HEK293T (cell line): ENCODE data around the gene ZNF277.

Source experiments
- CTCF ChIA-PET: fragments of 350-600 bp; formaldehyde crosslinking; extraction: SDS; loops from one replicate; lab custom pipeline; 2021; ENCODE audit warnings: antibody characterized with exemption, inconsistent platforms; lab: Yijun Ruan, JAX
- POLR2A ChIA-PET: fragments of 350-600 bp; formaldehyde crosslinking; extraction: SDS; loops from one replicate; lab custom pipeline; 2020; ENCODE audit warnings: antibody characterized with exemption, inconsistent platforms; lab: Yijun Ruan, JAX
- DNase-seq: peaks from one replicate; pipeline ENCODE4 v3.0.0; 2012; ENCODE audit warnings: mixed read lengths; ENCODE audit errors: extremely low spot score
- ARNT ChIP-seq: fragments of 450-650 bp; IDR thresholded peaks from 2 replicates; pipeline ENCODE4 v1.6.1; 2017; ENCODE audit warnings: mild to moderate bottlenecking
- BHLHE40 ChIP-seq: fragments of 450-650 bp; IDR thresholded peaks from 2 replicates; pipeline ENCODE4 v1.6.1; 2016; ENCODE audit warnings: mild to moderate bottlenecking, moderate library complexity, borderline replicate concordance
- CTBP1 ChIP-seq: fragments of 450-650 bp; IDR thresholded peaks from 2 replicates; pipeline ENCODE4 v1.6.1; 2016; ENCODE audit warnings: borderline replicate concordance
- ELF4 ChIP-seq: fragments of 450-650 bp; IDR thresholded peaks from 2 replicates; pipeline ENCODE4 v1.6.1; 2017; ENCODE audit warnings: antibody characterized with exemption
- FOXA1 ChIP-seq: fragments of 450-650 bp; IDR thresholded peaks from 2 replicates; pipeline ENCODE4 v1.6.1; 2016; ENCODE audit warnings: mild to moderate bottlenecking
- FOXK2 ChIP-seq: fragments of 450-650 bp; IDR thresholded peaks from 2 replicates; pipeline ENCODE4 v1.6.1; 2016; ENCODE audit warnings: mild to moderate bottlenecking
- FOXM1 ChIP-seq: fragments of 450-650 bp; IDR thresholded peaks from 2 replicates; pipeline ENCODE4 v1.6.1; 2017; ENCODE audit warnings: mild to moderate bottlenecking, borderline replicate concordance
- HDGF ChIP-seq: fragments of 450-650 bp; IDR thresholded peaks from 2 replicates; pipeline ENCODE4 v1.6.1; 2017; ENCODE audit warnings: antibody characterized with exemption, borderline replicate concordance
- L3MBTL2 ChIP-seq: fragments of 450-650 bp; conservative IDR thresholded peaks from 2 replicates; pipeline ENCODE4 v1.6.1; 2016; ENCODE audit warnings: mild to moderate bottlenecking
- LEF1 ChIP-seq: fragments of 450-650 bp; IDR thresholded peaks from 2 replicates; pipeline ENCODE4 v1.6.1; 2017; ENCODE audit warnings: mild to moderate bottlenecking, borderline replicate concordance
- NFRKB ChIP-seq: fragments of 450-650 bp; IDR thresholded peaks from 2 replicates; pipeline ENCODE4 v1.6.1; 2016; ENCODE audit warnings: mild to moderate bottlenecking, moderate library complexity
- SP1 ChIP-seq: fragments of 450-650 bp; IDR thresholded peaks from 2 replicates; pipeline ENCODE4 v1.6.1; 2017
- SUZ12 ChIP-seq: fragments of 450-650 bp; IDR thresholded peaks from 2 replicates; pipeline ENCODE4 v1.6.1; 2016; ENCODE audit warnings: mild to moderate bottlenecking
- TARDBP ChIP-seq: fragments of 450-650 bp; IDR thresholded peaks from 2 replicates; pipeline ENCODE4 v1.6.1; 2016
- ZNF384 ChIP-seq: fragments of 450-650 bp; IDR thresholded peaks from 2 replicates; pipeline ENCODE4 v1.6.1; 2016
- TF ChIP-seq, protein P1 (sequence below): fragments of 450-650 bp; IDR thresholded peaks from 2 replicates; pipeline ENCODE4 v1.6.1; 2016

The ZNF277 gene

DNA sequence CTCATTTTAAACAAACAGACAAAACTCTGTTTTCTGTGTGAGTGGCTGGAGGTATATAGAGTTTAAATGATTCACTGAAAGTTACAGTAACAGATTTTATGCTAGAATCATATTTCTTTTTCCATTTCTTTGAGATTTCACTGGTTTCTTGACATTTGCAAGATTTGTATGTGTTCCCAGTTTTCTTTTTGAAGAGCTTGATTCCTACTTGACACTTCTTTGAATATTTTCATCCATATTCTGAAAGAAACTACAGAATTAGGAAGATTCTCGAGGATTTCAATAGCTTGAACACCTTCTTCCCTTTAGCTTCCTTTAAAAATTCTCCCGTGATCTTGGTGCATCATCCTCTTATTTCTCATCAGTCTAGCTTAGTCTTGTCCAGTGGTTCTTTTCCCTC, 93.6 kb downstream of the ZNF277 start:
- TF ChIP-seq HDGF: no peak
- TF ChIP-seq FOXK2: no peak
- no peak for TF ChIP-seq ARNT
- no peak for TF ChIP-seq SUZ12
- TF ChIP-seq ELF4: no peak
- no peak for TF ChIP-seq L3MBTL2
- TF ChIP-seq, protein P1, sequence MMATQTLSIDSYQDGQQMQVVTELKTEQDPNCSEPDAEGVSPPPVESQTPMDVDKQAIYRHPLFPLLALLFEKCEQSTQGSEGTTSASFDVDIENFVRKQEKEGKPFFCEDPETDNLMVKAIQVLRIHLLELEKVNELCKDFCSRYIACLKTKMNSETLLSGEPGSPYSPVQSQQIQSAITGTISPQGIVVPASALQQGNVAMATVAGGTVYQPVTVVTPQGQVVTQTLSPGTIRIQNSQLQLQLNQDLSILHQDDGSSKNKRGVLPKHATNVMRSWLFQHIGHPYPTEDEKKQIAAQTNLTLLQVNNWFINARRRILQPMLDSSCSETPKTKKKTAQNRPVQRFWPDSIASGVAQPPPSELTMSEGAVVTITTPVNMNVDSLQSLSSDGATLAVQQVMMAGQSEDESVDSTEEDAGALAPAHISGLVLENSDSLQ: no peak
- DNase-seq: no peak
- ChIA-PET CTCF (interaction anchor here (0.6 kb wide), 1 partner anchor 344 kb away, joined by 3 read pairs; no protein-coding TSS in a partner anchor), POLR2A (no interaction called here)

DNA sequence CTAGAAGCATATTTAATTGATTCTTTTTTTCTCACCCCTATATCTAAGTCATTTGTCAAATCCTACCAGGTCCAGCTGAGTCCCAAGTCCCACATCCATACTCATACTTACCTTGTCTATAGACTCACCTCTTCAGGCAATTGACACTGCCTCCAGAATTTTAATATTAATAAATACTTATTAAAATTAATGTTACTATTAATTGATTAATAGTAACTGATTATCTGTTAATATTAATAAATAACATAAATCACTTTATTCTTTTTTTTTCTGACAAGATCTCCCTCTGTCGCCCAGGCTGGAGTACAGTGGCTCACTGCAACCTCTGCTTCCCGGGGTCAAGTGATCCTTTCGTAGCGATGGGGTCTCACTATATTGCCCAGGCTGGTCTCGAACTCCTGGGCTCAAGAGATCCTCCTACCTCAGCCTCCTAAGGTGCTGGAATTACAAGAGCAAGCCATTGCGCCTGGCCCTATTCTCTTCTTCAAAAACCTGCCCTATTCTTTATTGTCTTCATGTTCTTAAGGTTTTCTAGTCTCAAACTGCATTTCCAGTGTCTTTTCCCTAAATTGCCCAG, 94.4 kb downstream of the ZNF277 start:
- no peak for TF ChIP-seq ZNF384
- TF ChIP-seq TARDBP: no peak
- TF ChIP-seq, protein P1: no peak
- TF ChIP-seq HDGF: no peak
- no peak for TF ChIP-seq CTBP1
- TF ChIP-seq FOXA1: no peak
- no peak for TF ChIP-seq L3MBTL2
- no peak for TF ChIP-seq SP1
- no peak for TF ChIP-seq LEF1
- no peak for TF ChIP-seq ELF4
- no peak for TF ChIP-seq BHLHE40
- TF ChIP-seq SUZ12: no peak
- no peak for TF ChIP-seq ARNT
- TF ChIP-seq NFRKB: no peak
- TF ChIP-seq FOXK2: no peak
- TF ChIP-seq FOXM1: no peak
- CTCF ChIA-PET: no interaction called here
- no peak for DNase-seq
- POLR2A ChIA-PET: no interaction called here

DNA sequence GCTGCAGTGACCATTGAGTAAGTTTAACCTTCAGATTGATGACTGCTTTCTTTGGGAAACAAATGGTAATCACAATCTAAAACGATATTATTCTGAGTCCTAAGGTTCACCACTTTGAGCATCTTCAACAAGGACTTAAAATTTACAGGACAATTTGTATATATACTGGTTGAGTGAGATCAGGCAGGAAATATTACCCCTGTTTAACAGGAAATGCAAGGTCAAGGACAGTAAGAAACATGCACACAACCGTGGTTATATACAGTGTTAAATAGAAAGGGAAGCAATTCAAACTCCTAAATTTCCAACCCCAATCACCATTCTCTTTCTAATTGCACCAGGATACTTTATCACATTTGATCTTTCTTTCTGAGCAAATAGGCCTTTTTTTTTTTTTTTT, 96.1 kb downstream of the ZNF277 start:
- ChIA-PET CTCF (interaction anchor here (0.7 kb wide), 1 partner anchor 15 kb away, joined by 3 read pairs; no protein-coding TSS in a partner anchor), POLR2A (no interaction called here)
- DNase-seq: no peak
- no peak for TF ChIP-seq L3MBTL2
- no peak for TF ChIP-seq SUZ12
- TF ChIP-seq SP1: no peak
- TF ChIP-seq ARNT: no peak
- no peak for TF ChIP-seq LEF1
- TF ChIP-seq FOXK2: no peak
- TF ChIP-seq NFRKB: no peak
- TF ChIP-seq FOXM1: no peak
- no peak for TF ChIP-seq TARDBP
- no peak for TF ChIP-seq ELF4
- TF ChIP-seq CTBP1: no peak
- TF ChIP-seq HDGF: no peak
- TF ChIP-seq BHLHE40: no peak
- TF ChIP-seq ZNF384: no peak
- TF ChIP-seq, protein P1: no peak

DNA sequence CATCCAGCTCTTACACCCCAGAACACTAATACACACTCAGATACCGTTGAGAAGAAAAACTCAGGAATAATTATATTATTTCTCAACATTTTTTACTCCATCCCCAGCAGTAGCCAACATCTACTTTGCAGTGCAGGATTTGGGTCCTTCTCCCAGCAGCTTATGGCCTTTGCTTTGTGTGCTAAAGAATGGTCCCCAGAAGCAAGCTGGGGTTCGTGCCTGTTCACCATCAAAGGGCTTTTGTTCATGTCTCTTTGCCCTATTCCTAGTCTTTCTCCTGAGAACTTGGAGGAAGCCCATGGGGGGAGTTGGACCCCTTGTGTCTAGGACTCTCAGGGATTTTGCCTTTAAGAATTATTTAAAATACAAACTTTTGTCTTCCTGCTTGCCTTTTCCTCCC, 100.4 kb downstream of the ZNF277 start:
- no peak for DNase-seq
- TF ChIP-seq FOXK2 (no peak), SUZ12 (no peak), SP1 (no peak), FOXM1 (no peak), ZNF384 (no peak), FOXA1 (no peak), HDGF (no peak), ELF4 (no peak), NFRKB (no peak), L3MBTL2 (no peak), BHLHE40 (no peak), TARDBP (no peak), LEF1 (no peak), CTBP1 (no peak), ARNT (no peak)
- TF ChIP-seq, protein P1: no peak
- POLR2A ChIA-PET: no interaction called here
- CTCF ChIA-PET: no interaction called here

DNA sequence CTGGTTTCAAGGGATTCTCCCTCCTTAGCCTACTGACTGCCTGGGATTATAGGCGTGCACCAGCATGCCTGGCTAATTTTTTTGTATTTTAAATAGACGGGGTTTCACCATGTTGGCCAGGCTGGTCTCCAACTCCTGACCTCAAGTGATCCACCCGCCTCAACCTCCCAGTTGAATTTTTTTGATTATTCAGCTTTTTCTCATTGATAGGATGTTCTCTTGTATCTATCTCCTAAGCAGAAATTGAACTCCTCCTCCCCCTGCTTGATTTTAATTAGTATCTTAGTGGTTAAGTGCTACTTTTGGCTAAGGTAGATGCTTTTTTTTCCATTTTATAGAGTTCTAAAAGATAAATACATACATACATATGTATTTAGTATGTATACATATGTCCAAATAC, 101.0 kb downstream of the ZNF277 start:
- ChIA-PET POLR2A (no interaction called here), CTCF (no interaction called here)
- DNase-seq: no peak
- TF ChIP-seq ELF4 (no peak), FOXA1 (no peak), NFRKB (no peak), L3MBTL2 (no peak), BHLHE40 (no peak), HDGF (no peak), LEF1 (no peak), SP1 (no peak), CTBP1 (no peak), ZNF384 (no peak), FOXK2 (no peak), TARDBP (no peak), SUZ12 (no peak), ARNT (no peak), FOXM1 (no peak)
- TF ChIP-seq, protein P1: no peak
